ENCODE measurements around the gene CARD9. TPM values are rescaled to one million over a fixed set of nuclear protein-coding genes. Genes with fewer than 3 reads are reported as not detected.

Gene CARD9
- total and polyA plus RNA-seq, 4 donors = 2.3 to 3.4 (median 2.9) TPM

DNA sequence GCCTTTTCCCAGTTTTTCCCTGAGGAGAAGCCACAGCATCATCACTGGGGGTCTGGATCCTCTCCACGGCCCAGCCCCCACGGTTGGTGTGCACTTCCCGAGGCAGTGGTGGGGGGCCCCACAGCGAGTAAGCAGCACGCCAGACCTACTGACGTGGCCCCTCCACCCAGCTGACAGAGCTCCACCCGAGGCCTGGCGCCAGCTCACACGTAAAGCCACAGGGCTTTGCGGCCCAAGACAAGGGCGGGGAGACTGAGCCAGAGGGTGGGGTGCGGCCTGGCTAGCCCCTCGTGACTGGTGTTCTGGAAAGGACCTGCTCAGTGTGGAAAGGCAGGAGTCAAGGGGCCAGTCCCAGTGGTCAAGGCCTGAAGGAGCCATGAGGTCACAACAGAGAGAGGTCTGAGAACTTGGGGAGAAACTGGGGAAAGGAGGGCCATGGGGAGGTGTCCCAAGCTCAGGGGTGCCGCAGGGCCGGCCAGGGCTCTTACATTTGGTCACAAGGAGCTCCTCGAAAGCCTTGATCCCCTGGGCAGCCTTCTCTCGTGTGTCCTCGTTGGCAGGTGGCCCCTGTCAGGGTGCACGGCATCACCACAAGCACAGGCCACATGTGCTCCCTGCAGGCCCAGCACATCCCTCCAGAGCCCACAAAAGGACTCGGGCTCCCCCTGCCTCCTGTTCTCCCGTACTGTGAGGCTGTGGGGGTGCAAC is 21.0 kb upstream of the CARD9 start:
- H3K27me3 ChIP-seq (ENCODE audit: control insufficient read depth, insufficient read depth, low read length) = no peaks in the 10 kb centered on the region
- H3K36me3 ChIP-seq (ENCODE audit: control insufficient read depth, insufficient read depth, low read length) = peaks cover 93% of the 10 kb centered on the region
- no peaks in the 10 kb centered on the region for H3K9me3 ChIP-seq (ENCODE audit: control insufficient read depth, insufficient read depth, low read length)
- H3K4me3 ChIP-seq (ENCODE audit: low read depth, low read length) = no peak overlapping the region
- no peak overlapping the region for H3K27ac ChIP-seq (ENCODE audit: low read depth, low read length)
- DNase-seq (ENCODE audit: low read depth in 4 of 6, low spot score in 6 of 6) = no peak
- H3K4me1 ChIP-seq (ENCODE audit: control insufficient read depth, insufficient read depth, low read length) = peaks cover 13% of the 10 kb centered on the region
- 98% methylated on average over 20 of the region's 21 CpGs for WGBS (ENCODE audit: insufficient coverage)

DNA sequence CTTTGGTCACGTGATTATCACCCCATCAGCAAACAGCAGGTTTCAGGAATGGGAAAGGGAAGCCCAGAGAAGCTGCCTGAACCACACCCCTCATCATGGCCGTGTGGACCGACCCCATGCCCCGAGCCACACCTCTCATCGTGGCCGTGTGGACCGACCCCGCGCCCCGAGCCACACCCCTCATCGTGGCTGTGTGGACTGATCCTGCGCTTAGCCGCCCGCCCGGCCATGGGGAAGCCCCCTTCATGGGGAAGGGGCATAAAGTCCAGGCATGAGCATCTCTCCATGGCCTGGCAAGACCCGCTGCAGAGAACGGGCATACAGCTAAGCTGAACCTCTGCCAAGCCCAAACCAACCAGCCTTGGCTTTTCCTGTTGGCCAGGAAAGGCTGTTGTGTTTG is 20.1 kb upstream of the CARD9 start:
- 95% methylated on average over 17 of the region's 17 CpGs for WGBS (ENCODE audit: insufficient coverage)
- Histone ChIP-seq H3K27ac (ENCODE audit: low read depth, low read length) (no peak overlapping the region), H3K27me3 (ENCODE audit: control insufficient read depth, insufficient read depth, low read length) (no peaks in the 10 kb centered on the region), H3K9me3 (ENCODE audit: control insufficient read depth, insufficient read depth, low read length) (no peaks in the 10 kb centered on the region), H3K4me3 (ENCODE audit: low read depth, low read length) (no peak overlapping the region), H3K36me3 (ENCODE audit: control insufficient read depth, insufficient read depth, low read length) (peaks cover 95% of the 10 kb centered on the region), H3K4me1 (ENCODE audit: control insufficient read depth, insufficient read depth, low read length) (peaks cover 4% of the 10 kb centered on the region)
- no peak for DNase-seq (ENCODE audit: low read depth in 4 of 6, low spot score in 6 of 6)

DNA sequence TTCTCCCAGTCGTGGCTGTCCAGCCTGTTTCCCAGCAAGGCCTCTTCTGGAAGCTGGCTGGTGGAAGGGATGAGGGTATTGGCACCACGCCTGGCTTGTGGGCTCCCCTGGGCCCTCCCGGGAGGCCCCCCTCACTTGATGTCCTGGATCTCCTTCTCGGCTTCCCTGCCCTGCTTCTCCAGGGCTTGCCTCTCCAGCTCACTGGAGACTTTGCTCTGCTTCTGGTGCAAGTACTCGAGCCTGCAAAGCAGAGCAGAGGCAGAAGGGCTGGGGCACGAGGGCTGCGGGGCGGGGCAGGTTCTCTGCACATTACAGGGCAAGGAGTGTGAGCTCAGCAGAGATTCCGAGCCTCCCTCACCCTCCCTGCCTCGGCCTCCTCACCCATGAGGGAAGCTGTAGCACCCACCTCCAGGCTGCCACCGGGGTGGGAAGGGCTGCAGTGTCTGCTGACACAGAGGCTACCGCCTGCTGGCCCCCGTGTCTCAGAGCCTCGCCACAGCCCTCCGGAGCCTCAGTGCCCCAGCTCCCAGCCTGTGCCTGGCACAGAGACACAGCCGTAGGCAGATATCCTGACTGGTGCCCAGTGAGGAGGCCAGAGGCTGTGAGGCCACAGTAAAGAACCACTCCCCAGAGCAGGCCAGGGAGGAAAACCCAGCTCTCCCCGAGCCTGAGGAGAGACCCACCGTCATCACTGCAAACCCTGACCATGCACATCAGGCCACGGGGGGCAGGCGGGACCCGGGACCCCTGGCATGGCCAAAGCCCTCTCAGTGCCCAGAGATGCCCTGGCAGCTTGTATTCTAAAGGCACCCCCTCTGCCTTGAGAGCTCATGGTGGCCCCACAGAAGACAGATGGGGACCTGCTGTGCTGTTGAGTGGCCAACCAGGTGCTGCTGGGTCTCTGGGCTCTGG is 19.3 kb upstream of the CARD9 start:
- 94% methylated on average over 21 of the region's 21 CpGs for WGBS (ENCODE audit: insufficient coverage)
- no peak overlapping the region for H3K4me3 ChIP-seq (ENCODE audit: low read depth, low read length)
- no peak for DNase-seq (ENCODE audit: low read depth in 4 of 6, low spot score in 6 of 6)
- no peaks in the 10 kb centered on the region for H3K9me3 ChIP-seq (ENCODE audit: control insufficient read depth, insufficient read depth, low read length)
- no peaks in the 10 kb centered on the region for H3K27me3 ChIP-seq (ENCODE audit: control insufficient read depth, insufficient read depth, low read length)
- peaks cover 95% of the 10 kb centered on the region for H3K36me3 ChIP-seq (ENCODE audit: control insufficient read depth, insufficient read depth, low read length)
- H3K27ac ChIP-seq (ENCODE audit: low read depth, low read length) = no peak overlapping the region
- no peaks in the 10 kb centered on the region for H3K4me1 ChIP-seq (ENCODE audit: control insufficient read depth, insufficient read depth, low read length)

DNA sequence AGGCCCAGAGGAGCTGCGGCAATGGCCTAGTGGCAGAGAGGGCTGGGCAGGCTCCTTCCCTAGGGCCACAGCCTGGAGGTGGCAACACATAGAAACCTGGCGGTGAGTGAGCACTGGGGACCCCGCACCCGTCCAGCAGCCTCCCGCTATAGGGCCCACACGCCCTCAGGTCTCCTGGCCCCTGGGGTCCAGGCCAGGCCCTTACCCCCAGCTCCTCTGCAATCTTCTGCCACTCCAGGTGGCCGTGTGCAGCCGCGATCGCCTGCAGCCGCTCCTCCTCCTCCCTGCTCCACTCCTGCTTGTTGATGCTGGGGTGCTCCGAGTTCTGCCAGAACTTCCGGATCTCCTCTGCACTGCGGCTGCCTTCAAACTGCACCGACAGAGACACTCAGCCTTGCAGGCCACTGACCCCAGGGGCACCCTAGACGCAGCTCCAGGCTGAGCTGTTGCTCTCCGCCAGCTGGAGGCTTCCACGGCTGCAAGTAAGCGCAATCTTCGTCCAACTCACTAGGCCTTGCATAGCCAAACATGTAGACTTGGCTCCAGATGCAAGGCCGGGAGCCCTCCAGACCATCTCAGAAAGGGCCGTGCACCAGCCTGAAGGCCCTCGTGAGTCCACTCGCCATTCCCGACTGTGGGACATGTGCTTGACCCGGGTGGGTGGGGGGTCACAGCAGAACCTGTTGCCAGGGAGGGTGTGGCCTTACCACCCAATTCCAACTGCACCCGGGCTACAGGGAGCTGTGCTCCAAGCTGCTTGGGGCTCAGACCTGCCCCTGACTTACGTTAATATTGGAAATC is 18.5 kb upstream of the CARD9 start:
- no peak for DNase-seq (ENCODE audit: low read depth in 4 of 6, low spot score in 6 of 6)
- Histone ChIP-seq H3K27me3 (ENCODE audit: control insufficient read depth, insufficient read depth, low read length) (no peaks in the 10 kb centered on the region), H3K27ac (ENCODE audit: low read depth, low read length) (no peak overlapping the region), H3K36me3 (ENCODE audit: control insufficient read depth, insufficient read depth, low read length) (peaks cover 96% of the 10 kb centered on the region), H3K4me1 (ENCODE audit: control insufficient read depth, insufficient read depth, low read length) (no peaks in the 10 kb centered on the region), H3K9me3 (ENCODE audit: control insufficient read depth, insufficient read depth, low read length) (no peaks in the 10 kb centered on the region), H3K4me3 (ENCODE audit: low read depth, low read length) (no peak overlapping the region)
- WGBS (ENCODE audit: insufficient coverage) = 94% methylated on average over 28 of the region's 28 CpGs

DNA sequence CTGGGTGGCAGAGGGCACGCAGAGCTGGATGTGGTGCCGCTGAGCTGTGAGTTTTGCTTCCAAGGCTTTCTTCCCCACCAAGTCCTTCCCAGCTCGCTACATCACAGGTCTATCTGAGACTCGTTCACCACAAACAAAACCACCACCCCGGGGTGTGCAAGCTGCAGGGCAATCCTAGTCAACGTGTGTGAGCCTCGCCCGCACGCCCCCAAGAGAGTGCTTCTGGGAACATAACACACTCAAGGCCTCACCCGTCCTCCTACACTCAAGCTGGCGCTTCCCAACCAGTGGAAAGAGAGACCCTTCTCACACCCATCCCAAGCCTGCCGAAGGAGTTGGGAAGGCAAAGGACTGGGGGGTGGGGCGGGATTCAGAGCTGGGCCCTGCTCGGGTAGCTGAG is 15.9 kb upstream of the CARD9 start:
- H3K27ac ChIP-seq (ENCODE audit: low read depth, low read length) = no peak overlapping the region
- no peaks in the 10 kb centered on the region for H3K27me3 ChIP-seq (ENCODE audit: control insufficient read depth, insufficient read depth, low read length)
- 89% methylated on average over 11 of the region's 14 CpGs for WGBS (ENCODE audit: insufficient coverage)
- no peak for DNase-seq (ENCODE audit: low read depth in 4 of 6, low spot score in 6 of 6)
- H3K4me1 ChIP-seq (ENCODE audit: control insufficient read depth, insufficient read depth, low read length) = no peaks in the 10 kb centered on the region
- peaks cover 92% of the 10 kb centered on the region for H3K36me3 ChIP-seq (ENCODE audit: control insufficient read depth, insufficient read depth, low read length)
- no peak overlapping the region for H3K4me3 ChIP-seq (ENCODE audit: low read depth, low read length)
- H3K9me3 ChIP-seq (ENCODE audit: control insufficient read depth, insufficient read depth, low read length) = no peaks in the 10 kb centered on the region

DNA sequence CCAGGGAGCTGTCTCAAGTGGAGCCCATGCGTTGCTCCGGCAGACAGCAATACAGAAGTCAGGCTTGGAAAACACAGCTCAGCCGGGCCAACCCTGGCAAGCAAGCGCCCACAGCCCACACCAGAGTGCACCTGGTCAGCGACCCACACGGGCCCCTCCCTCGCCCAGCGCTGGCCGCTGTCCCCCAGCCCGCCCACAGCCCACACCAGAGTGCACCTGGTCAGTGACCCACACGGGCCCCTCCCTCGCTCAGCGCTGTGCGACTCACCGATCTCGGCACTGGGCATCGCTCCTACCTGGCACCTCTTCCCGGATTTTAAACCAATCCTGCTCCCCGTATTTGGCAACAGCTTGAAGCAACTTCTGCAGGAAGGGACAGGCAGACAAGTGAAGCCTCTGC is 13.7 kb upstream of the CARD9 start:
- H3K9me3 ChIP-seq (ENCODE audit: control insufficient read depth, insufficient read depth, low read length) = no peaks in the 10 kb centered on the region
- H3K4me1 ChIP-seq (ENCODE audit: control insufficient read depth, insufficient read depth, low read length) = no peaks in the 10 kb centered on the region
- H3K27me3 ChIP-seq (ENCODE audit: control insufficient read depth, insufficient read depth, low read length) = no peaks in the 10 kb centered on the region
- H3K27ac ChIP-seq (ENCODE audit: low read depth, low read length) = no peak overlapping the region
- WGBS (ENCODE audit: insufficient coverage) = 96% methylated on average over 19 of the region's 19 CpGs
- DNase-seq (ENCODE audit: low read depth in 4 of 6, low spot score in 6 of 6) = no peak
- H3K36me3 ChIP-seq (ENCODE audit: control insufficient read depth, insufficient read depth, low read length) = peaks cover 92% of the 10 kb centered on the region
- H3K4me3 ChIP-seq (ENCODE audit: low read depth, low read length) = no peak overlapping the region

DNA sequence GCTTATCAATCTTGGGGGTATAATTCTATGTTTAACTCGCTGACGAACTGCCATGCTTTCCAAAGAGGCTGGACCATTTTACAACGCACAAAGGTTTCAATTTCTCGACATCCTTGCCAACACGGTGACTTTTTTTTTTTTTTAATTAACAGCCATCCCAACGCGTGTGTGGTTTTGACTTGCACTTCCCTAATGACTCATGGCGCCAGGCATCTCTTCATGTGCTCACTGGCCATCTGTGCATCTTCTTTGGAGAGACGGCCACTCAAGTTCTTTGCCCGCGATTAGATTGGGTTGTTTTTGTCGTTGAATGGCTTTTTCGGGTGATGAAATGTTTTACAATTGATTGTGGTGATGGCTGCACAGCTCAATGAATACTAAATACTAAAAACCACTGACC is 12.5 kb upstream of the CARD9 start:
- WGBS (ENCODE audit: insufficient coverage) = 82% methylated on average over 5 of the region's 13 CpGs
- peaks cover 95% of the 10 kb centered on the region for H3K36me3 ChIP-seq (ENCODE audit: control insufficient read depth, insufficient read depth, low read length)
- no peaks in the 10 kb centered on the region for H3K27me3 ChIP-seq (ENCODE audit: control insufficient read depth, insufficient read depth, low read length)
- H3K27ac ChIP-seq (ENCODE audit: low read depth, low read length) = no peak overlapping the region
- no peak for DNase-seq (ENCODE audit: low read depth in 4 of 6, low spot score in 6 of 6)
- H3K4me1 ChIP-seq (ENCODE audit: control insufficient read depth, insufficient read depth, low read length) = no peaks in the 10 kb centered on the region
- H3K4me3 ChIP-seq (ENCODE audit: low read depth, low read length) = no peak overlapping the region
- H3K9me3 ChIP-seq (ENCODE audit: control insufficient read depth, insufficient read depth, low read length) = no peaks in the 10 kb centered on the region

DNA sequence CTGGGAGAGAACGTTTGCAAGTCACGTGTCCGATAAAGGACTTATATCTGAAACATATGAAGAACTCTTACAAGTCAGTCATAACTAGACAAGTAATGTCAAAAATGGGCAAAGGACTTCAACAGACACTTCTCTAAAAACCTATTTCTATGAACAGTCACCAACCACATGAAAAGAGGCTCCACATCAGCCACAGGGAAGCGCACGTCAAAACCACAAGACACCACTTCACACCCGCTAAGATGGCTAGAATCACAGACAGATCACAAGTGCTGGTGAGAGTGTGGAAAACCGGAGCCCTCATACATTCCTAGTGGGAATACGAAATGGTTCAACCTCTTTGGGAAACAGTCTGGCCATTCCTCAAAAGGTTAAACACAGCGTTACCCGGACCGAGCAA is 11.5 kb upstream of the CARD9 start:
- WGBS (ENCODE audit: insufficient coverage) = 92% methylated on average over 6 of the region's 11 CpGs
- no peak overlapping the region for H3K27ac ChIP-seq (ENCODE audit: low read depth, low read length)
- no peaks in the 10 kb centered on the region for H3K9me3 ChIP-seq (ENCODE audit: control insufficient read depth, insufficient read depth, low read length)
- H3K4me1 ChIP-seq (ENCODE audit: control insufficient read depth, insufficient read depth, low read length) = no peaks in the 10 kb centered on the region
- no peak overlapping the region for H3K4me3 ChIP-seq (ENCODE audit: low read depth, low read length)
- no peaks in the 10 kb centered on the region for H3K27me3 ChIP-seq (ENCODE audit: control insufficient read depth, insufficient read depth, low read length)
- no peak for DNase-seq (ENCODE audit: low read depth in 4 of 6, low spot score in 6 of 6)
- peaks cover 95% of the 10 kb centered on the region for H3K36me3 ChIP-seq (ENCODE audit: control insufficient read depth, insufficient read depth, low read length)

DNA sequence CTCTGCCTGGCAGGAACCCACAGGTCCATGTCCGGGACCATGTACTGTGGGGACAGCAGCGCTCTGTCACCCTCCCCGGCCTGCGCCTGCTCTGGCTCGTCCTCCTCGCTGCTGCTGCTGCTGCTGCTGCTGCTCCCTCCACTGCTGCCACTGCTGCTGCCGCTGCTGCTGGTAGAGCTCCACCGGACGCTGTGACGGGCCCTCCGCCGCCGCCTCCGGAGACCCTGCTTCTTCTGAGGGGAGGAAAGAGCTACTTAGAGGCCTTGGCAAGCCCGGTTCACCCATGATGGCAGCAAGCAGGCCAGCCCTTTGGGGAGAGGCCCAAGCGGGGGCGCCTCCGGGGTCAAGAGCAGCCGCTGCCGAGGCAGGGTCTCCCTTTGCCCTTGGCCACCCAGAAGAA is 10.0 kb upstream of the CARD9 start:
- H3K4me1 ChIP-seq (ENCODE audit: control insufficient read depth, insufficient read depth, low read length) = no peaks in the 10 kb centered on the region
- no peak for DNase-seq (ENCODE audit: low read depth in 4 of 6, low spot score in 6 of 6)
- H3K4me3 ChIP-seq (ENCODE audit: low read depth, low read length) = no peak overlapping the region
- no peak overlapping the region for H3K27ac ChIP-seq (ENCODE audit: low read depth, low read length)
- WGBS (ENCODE audit: insufficient coverage) = 97% methylated on average over 16 of the region's 20 CpGs
- H3K9me3 ChIP-seq (ENCODE audit: control insufficient read depth, insufficient read depth, low read length) = no peaks in the 10 kb centered on the region
- no peaks in the 10 kb centered on the region for H3K27me3 ChIP-seq (ENCODE audit: control insufficient read depth, insufficient read depth, low read length)
- H3K36me3 ChIP-seq (ENCODE audit: control insufficient read depth, insufficient read depth, low read length) = peaks cover 95% of the 10 kb centered on the region

Measured in spinal cord (tissue), 10 donors.